AG08395 (cell line): ENCODE results near the gene MUSTN1.

Experiments
- DNase-seq: peaks from one replicate; pipeline ENCODE4 v3.0.0; 2012; ENCODE audit warnings: mixed read lengths, low spot score

MUSTN1 gene

GRCh38 chr3:52852419-52852818 lies 17.6 kb upstream of the MUSTN1 start:
- DNase-seq: no peak

- DNase-seq: peak; percentile 63
Measured at GRCh38 chr3:52851348-52851747, 16.5 kb upstream of the MUSTN1 start.

- no peak for DNase-seq
Measured at GRCh38 chr3:52849656-52850055, 14.8 kb upstream of the MUSTN1 start.

- peak; percentile 78 for DNase-seq
Measured at GRCh38 chr3:52848617-52849016, 13.8 kb upstream of the MUSTN1 start.

- DNase-seq: no peak
Measured at GRCh38 chr3:52847726-52848125, 12.9 kb upstream of the MUSTN1 start.

GRCh38 chr3:52847241-52847640 lies 12.4 kb upstream of the MUSTN1 start:
- no peak for DNase-seq

- DNase-seq: no peak
Measured at GRCh38 chr3:52846432-52846965, 11.7 kb upstream of the MUSTN1 start.

GRCh38 chr3:52845691-52846431 lies 11.0 kb upstream of the MUSTN1 start:
- DNase-seq: peak; percentile 20

GRCh38 chr3:52845157-52845556 lies 10.3 kb upstream of the MUSTN1 start:
- DNase-seq: peak; percentile 41

GRCh38 chr3:52844290-52844975 lies 9.6 kb upstream of the MUSTN1 start:
- no peak for DNase-seq

- DNase-seq: no peak
Measured at GRCh38 chr3:52843881-52844280, 9.1 kb upstream of the MUSTN1 start.

GRCh38 chr3:52843108-52843865 lies 8.5 kb upstream of the MUSTN1 start:
- no peak for DNase-seq

- no peak for DNase-seq
Measured at GRCh38 chr3:52842424-52842823, 7.6 kb upstream of the MUSTN1 start.

- DNase-seq: no peak
Measured at GRCh38 chr3:52841981-52842340, 7.1 kb upstream of the MUSTN1 start.

GRCh38 chr3:52841211-52841980 lies 6.6 kb upstream of the MUSTN1 start:
- DNase-seq: no peak

- no peak for DNase-seq
Measured at GRCh38 chr3:52839892-52840545, 5.2 kb upstream of the MUSTN1 start.

GRCh38 chr3:52839268-52839575 lies 4.4 kb upstream of the MUSTN1 start:
- no peak for DNase-seq

- no peak for DNase-seq
Measured at GRCh38 chr3:52838561-52839267, 3.9 kb upstream of the MUSTN1 start.

- no peak for DNase-seq
Measured at GRCh38 chr3:52836986-52837385, 2.2 kb upstream of the MUSTN1 start.

- no peak for DNase-seq
Measured at GRCh38 chr3:52836471-52836845, 1.6 kb upstream of the MUSTN1 start.
